Measurements from ENCODE around the gene MT1G. TPM values are rescaled to one million over a fixed set of nuclear protein-coding genes. Genes with fewer than 3 reads are reported as not detected.

MT1G gene
- polyA plus RNA-seq, 1 of the 3 experiments (the other 2 are of a cell fraction), result 1.2 TPM

DNA sequence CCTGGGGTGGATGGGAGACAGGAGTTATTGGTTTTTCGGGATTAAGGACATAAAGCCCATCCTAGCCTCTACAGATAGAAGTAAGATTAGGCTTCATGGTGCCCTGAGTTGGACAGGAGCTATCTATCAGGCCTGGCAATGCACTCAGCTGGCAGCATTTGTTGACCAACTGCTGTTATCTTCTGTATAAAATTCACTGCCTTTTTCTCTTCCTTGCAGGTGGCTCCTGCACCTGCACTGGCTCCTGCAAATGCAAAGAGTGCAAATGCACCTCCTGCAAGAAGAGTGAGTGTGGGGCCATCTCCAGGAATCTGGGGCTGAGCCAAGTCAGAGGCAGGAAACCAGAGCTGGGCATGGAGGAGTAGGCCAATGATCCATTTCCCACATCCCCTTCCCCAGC is 28.8 kb downstream of the MT1G start:
- no peak overlapping the region for H3K27ac ChIP-seq (ENCODE audit: low read depth in 2 of 2, low read length in 1 of 2)
- H2AFZ ChIP-seq (ENCODE audit: low read depth), result no peak overlapping the region
- no peaks in the 10 kb centered on the region for H3K9me2 ChIP-seq
- H3K4me2 ChIP-seq, result no peak overlapping the region
- CTCF ChIA-PET, result interaction anchor here (1.5 to 1.7 kb wide), 2 partner anchors 12 to 36 kb away, joined by 4 read pairs; partner anchors contain the start of gene MT1B
- H3K36me3 ChIP-seq (replicated peaks in 1 of 2; ENCODE audit: control insufficient read depth in 1 of 2, insufficient read depth in 2 of 2, low read length in 1 of 2), result no peaks in the 10 kb centered on the region
- WGBS (ENCODE audit: low lambda C conversion rate), result 36% methylated on average over 1 of the region's 1 CpG
- no peak overlapping the region for H3K4me3 ChIP-seq (ENCODE audit: low read depth in 2 of 2, low read length in 1 of 2)
- H3K9me3 ChIP-seq, result no peaks in the 10 kb centered on the region
- POLR2A ChIA-PET, result no interaction called here
- H4K20me1 ChIP-seq (ENCODE audit: insufficient read depth), result no peaks in the 10 kb centered on the region
- TF ChIP-seq, protein P1, sequence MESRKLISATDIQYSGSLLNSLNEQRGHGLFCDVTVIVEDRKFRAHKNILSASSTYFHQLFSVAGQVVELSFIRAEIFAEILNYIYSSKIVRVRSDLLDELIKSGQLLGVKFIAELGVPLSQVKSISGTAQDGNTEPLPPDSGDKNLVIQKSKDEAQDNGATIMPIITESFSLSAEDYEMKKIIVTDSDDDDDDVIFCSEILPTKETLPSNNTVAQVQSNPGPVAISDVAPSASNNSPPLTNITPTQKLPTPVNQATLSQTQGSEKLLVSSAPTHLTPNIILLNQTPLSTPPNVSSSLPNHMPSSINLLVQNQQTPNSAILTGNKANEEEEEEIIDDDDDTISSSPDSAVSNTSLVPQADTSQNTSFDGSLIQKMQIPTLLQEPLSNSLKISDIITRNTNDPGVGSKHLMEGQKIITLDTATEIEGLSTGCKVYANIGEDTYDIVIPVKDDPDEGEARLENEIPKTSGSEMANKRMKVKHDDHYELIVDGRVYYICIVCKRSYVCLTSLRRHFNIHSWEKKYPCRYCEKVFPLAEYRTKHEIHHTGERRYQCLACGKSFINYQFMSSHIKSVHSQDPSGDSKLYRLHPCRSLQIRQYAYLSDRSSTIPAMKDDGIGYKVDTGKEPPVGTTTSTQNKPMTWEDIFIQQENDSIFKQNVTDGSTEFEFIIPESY (IDR thresholded peaks at IDR 0.05; ENCODE audit: borderline replicate concordance, low read depth), result no peak
- TF ChIP-seq SIN3A (IDR thresholded peaks at IDR 0.05; ENCODE audit: borderline replicate concordance, low read depth, low read length) (no peak), MXI1 (IDR thresholded peaks at IDR 0.05; ENCODE audit: low read depth, low read length) (no peak), CHD2 (IDR thresholded peaks at IDR 0.05; ENCODE audit: low read length, partially characterized antibody) (no peak), JUND (IDR thresholded peaks at IDR 0.05) (no peak), MAX (IDR thresholded peaks at IDR 0.05; ENCODE audit: low read depth) (no peak)
- TF ChIP-seq, protein P2, sequence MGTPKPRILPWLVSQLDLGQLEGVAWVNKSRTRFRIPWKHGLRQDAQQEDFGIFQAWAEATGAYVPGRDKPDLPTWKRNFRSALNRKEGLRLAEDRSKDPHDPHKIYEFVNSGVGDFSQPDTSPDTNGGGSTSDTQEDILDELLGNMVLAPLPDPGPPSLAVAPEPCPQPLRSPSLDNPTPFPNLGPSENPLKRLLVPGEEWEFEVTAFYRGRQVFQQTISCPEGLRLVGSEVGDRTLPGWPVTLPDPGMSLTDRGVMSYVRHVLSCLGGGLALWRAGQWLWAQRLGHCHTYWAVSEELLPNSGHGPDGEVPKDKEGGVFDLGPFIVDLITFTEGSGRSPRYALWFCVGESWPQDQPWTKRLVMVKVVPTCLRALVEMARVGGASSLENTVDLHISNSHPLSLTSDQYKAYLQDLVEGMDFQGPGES (IDR thresholded peaks at IDR 0.05; ENCODE audit: low read depth, low read length), result no peak
- H3F3A ChIP-seq (replicated peaks; ENCODE audit: insufficient read depth), result no peaks in the 10 kb centered on the region
- no peaks in the 10 kb centered on the region for H3K79me2 ChIP-seq (ENCODE audit: insufficient read depth)
- H3K27me3 ChIP-seq (ENCODE audit: insufficient read depth), result peaks cover 31% of the 10 kb centered on the region; the same call in 1 of the 2 replicates
- no peak for DNase-seq
- no peak overlapping the region for H3K9ac ChIP-seq
- H3K4me1 ChIP-seq (ENCODE audit: control insufficient read depth in 1 of 2, insufficient read depth in 2 of 2, low read depth in 1 of 2, low read length in 1 of 2), result peaks cover 0 to 9% of the 10 kb centered on the region in 2 experiments; a peak in 1 of 4 replicates

GRCh38 chr16:56637814-56638750 is 29.8 kb downstream of the MT1G start, which contains the start of gene MT1A:
Gene MT1A, plus strand, starts transcription at chr16:56638666. Its CDS starts 73 bp downstream, at chr16:56638739.
- WGBS (ENCODE audit: low lambda C conversion rate), result 41% methylated on average over 57 of the region's 68 CpGs
- H3K27me3 ChIP-seq (ENCODE audit: insufficient read depth), result peaks cover 31% of the 10 kb centered on the region; the same call in 1 of the 2 replicates

More at GRCh38 chr16:56637814-56638750, 29.8 kb downstream of the MT1G start, which contains the start of gene MT1A:
- H3K4me2 ChIP-seq, result peak within 1 kb of the TSS; percentile 62; the same call in 1 of the 2 replicates
- no peaks in the 10 kb centered on the region for H4K20me1 ChIP-seq (ENCODE audit: insufficient read depth)
- TF ChIP-seq CHD2 (IDR thresholded peaks at IDR 0.05; ENCODE audit: low read length, partially characterized antibody) (no peak), NRF1 (IDR thresholded peaks at IDR 0.05; ENCODE audit: low read depth, low read length) (peak; percentile 61), CTCF (IDR thresholded peaks at IDR 0.05) (no peak)
- H3K9ac ChIP-seq, result no peak within 1 kb of the TSS
- ChIA-PET CTCF (no interaction called here), POLR2A (no interaction called here)
- peak; percentile 74 for DNase-seq
- peak within 1 kb of the TSS; percentile 48 to 52 for H3K4me3 ChIP-seq (ENCODE audit: low read depth in 2 of 2, low read length in 1 of 2)
- H3K27ac ChIP-seq (ENCODE audit: low read depth in 2 of 2, low read length in 1 of 2), result no peak within 1 kb of the TSS
- H3K79me2 ChIP-seq (ENCODE audit: insufficient read depth), result no peaks in the 10 kb centered on the region
- H3K9me3 ChIP-seq, result no peaks in the 10 kb centered on the region
- H3K4me1 ChIP-seq (ENCODE audit: control insufficient read depth in 1 of 2, insufficient read depth in 2 of 2, low read depth in 1 of 2, low read length in 1 of 2), result peaks cover 0 to 9% of the 10 kb centered on the region in 2 experiments; a peak in 1 of 4 replicates
- H3F3A ChIP-seq (replicated peaks; ENCODE audit: insufficient read depth), result no peaks in the 10 kb centered on the region
- no peaks in the 10 kb centered on the region for H3K36me3 ChIP-seq (replicated peaks in 1 of 2; ENCODE audit: control insufficient read depth in 1 of 2, insufficient read depth in 2 of 2, low read length in 1 of 2)
- H3K9me2 ChIP-seq, result no peaks in the 10 kb centered on the region
- H2AFZ ChIP-seq (ENCODE audit: low read depth), result peak within 1 kb of the TSS; percentile 68; the same call in 1 of the 2 replicates

Measured in SK-N-SH (cell line).